GM18520 (cell line): ENCODE results near the gene PSMB3.

Experiments
- ATAC-seq: cut with Tn5 transposase; IDR thresholded peaks from one replicate; pipeline ENCODE4 v1.9.1; 2021; ENCODE audit not compliant: unreplicated experiment

PSMB3 gene

DNA sequence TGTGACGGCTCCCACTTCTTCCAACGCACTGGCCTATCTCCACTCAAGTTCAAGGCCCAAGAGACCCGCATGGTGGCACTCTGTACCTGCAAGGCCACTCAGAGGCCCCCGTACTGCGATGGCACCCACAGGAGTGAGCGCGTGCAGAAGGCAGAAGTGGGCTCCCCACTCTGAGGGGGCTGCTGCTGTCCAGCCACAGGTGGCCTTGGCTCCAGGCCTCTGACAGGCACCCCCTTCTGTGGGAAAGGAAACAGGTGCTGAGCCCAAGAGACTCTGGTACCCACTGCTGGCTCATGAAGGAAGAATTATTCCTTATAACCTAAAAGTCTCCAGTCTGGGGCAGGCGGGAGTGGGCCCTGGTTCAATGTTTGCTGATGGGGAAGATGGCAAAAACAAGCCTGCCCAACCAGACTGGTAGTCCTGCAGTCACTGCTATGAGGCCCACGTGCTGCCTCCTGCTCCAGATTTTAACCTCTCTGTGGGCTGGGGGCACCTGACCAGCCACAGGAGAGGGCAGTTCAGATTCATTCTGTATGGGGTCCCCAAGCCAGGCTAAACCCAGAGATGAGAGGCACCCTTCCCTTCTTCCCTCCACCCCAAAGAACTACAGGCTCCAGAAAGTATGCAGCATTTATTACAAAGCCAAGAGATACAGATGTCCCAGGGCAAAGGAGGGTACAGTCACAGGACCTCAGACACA is 19.1 kb upstream of the PSMB3 start:
- no peak for ATAC-seq

- ATAC-seq: no peak
Measured at GRCh38 chr17:38733982-38734973, 18.3 kb upstream of the PSMB3 start.

DNA sequence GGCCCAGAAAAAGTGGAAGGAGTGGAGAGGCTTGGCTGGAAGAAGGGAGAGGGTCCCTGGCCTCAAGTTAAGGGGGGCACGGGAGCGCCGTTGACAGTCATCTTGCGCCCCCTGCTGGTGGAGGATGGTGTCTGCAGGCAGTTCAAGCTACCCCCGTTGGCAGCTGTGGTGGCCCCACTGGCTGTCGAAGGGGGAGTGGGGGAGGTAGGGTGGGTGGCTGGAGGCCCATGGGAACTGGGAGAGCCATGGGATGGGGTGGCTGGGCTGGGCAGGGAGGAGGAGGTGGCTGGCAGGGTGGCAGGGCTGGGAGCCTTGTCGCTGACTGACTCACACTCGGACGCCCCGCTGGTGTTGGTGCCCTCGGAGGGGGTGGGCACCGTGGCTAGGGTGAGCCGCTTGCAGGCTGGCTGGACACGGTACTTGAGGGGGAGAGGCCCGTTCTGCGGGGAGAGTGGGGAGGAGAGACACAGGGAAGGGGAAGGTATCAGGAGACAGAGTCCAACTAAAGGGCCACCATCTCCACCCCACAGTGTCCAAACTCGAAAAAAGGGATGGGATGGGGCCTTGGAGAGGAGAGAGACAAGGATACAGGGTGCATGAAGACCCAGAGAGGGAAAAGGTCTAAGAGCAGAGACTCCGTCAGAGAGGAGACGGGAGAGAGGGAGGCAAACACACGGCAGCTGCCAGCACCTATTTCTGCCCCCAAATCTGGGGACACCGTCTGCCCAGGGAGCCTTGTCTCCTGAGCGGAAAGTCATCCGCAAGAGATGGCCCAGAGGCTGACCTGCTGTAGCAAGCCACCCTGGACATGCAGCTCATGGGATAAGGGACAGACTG is 17.2 kb upstream of the PSMB3 start:
- no peak for ATAC-seq

DNA sequence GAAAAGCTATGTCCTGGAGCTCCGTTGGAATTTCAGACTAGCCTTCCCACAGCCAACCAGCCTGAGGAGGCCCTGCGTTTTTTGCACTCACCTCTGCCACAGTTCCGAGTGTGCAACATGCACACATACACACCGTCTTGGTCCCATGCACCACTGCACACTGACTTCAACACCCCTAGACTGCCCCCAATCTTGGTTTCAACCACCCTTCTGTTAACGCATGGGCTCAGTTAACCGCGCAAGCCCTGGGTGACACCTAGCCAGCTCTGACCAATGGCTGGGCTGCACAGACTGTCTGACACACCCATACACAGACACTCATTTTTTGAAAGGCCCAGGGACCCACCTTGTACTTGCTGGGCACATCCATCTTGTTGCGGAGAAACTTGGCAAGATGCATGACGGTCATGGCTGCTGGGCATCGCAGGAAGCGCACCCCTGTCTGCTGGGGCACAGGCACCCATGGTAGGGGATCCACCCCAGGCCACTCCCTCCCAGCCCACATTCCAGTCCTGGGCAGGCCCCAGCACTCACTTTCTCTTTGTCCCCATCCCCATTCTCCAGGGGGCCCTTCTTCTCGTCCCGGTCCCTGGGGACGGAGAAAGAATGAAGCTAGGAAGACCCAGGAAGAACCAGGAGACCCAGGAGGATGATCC is 14.4 kb upstream of the PSMB3 start:
- ATAC-seq: no peak

DNA sequence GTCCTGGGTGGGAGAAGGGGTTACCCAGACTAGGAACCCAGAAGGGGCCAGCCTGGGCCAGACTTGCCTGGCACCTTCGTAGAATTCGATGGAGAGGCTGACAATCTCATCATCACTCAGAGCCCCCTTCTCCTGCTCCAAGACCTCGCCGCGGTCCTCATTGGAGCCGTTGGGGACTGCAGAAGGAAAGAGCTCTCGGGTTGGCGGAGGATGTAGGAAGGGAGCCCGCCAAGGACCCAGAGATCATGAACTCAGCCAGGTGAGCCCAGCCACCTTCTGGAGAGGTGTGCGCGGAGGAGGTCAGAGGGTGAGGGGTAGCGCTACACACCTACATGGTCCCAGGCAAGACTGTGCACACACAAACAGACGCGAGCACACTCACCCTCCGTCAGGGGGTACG is 13.9 kb upstream of the PSMB3 start:
- no peak for ATAC-seq

DNA sequence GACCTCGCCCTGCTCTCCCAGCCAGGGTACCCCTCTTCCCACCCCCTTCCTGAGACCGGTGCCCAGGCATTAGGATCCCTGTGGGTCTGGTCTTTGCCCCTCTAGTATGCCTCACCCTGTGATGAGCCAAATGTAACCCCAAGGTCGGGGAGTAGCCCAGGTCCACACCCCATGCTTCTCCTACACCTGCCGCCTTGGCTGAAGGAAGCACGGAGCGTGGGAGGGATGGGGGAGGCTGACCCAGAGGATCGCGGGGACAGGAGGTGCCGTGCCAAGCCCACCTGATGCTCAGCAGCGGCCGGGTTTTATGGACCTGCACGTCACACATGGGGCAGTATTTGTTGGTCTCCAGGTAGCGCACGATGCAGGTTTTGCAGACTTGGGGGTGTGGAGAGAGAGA is 13.2 kb upstream of the PSMB3 start:
- ATAC-seq: no peak

- ATAC-seq: no peak
Measured at GRCh38 chr17:38740044-38740443, 12.5 kb upstream of the PSMB3 start.

DNA sequence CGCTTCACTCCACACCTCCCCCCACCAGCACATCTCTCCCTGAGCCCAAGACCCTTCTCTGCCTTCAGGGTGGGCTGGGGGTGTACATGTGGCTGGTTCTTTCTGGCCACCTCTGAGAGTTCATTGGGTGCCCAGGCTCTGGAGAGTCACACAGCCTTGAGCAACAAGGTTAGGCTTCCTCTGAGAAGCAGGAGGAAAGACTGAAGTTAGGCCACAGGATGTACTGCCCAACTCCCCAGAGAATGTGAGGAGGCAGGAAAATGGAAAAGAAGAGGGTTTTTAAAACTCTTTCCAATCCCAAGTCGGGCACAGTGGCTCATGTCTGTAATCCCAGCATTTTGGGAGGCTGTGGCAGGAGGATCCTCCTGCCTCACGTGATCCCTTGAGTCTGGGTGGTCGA is 11.7 kb upstream of the PSMB3 start:
- ATAC-seq: no peak

DNA sequence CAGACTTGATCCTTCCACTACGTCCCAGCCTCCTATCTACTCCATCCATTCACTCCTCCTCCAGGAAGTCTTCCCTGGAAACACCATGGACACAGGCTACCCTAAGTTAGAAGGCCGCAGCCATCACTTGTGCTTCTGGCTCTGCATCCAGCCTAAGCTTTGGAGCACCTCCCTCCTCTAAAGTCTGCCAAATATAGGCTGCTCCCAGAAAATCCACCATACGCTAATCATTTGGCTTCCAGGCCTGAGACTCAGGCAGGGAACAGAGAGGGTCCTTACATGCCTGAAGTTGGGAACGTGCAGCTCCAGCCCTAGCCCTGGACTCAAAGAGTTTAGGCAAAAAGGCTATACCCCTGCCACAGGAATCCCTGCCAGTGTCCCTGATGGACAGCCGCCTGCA is 11.1 kb upstream of the PSMB3 start:
- ATAC-seq: no peak

GRCh38 chr17:38741921-38742410 is 10.6 kb upstream of the PSMB3 start:
- no peak for ATAC-seq

- ATAC-seq: no peak
Measured at GRCh38 chr17:38742411-38743308, 9.9 kb upstream of the PSMB3 start.

DNA sequence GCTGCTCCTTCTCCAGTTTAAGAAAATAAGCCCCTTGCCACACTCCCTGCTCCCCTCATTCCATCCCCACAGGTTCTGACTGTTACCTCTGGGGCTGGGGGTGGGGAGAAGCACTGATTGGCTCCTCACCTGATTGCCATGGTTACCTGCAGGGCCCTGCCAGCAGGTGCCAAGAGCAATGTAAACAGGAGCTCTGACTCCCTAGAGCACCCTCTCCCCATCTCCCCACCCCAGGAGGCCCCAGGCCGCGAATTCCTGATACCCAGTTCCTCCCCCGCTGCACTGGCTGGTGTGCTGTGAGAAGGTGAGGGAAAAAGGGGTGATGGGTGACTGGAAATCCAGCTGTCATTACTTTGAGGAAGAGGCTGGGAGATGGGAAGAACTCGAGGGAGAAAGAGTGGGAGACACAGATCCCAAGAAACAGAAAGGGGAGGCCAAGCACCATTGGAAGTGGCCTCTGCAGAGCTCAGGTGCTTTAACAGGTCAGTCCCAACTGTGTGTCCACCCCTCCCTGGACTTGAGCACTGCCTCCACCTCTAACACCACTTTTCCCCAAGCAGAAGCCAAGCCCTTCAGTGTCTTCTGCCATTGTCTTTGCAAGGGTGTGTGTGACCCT is 8.9 kb upstream of the PSMB3 start:
- ATAC-seq: no peak

- ATAC-seq: no peak
Measured at GRCh38 chr17:38745545-38745944, 7.0 kb upstream of the PSMB3 start.

DNA sequence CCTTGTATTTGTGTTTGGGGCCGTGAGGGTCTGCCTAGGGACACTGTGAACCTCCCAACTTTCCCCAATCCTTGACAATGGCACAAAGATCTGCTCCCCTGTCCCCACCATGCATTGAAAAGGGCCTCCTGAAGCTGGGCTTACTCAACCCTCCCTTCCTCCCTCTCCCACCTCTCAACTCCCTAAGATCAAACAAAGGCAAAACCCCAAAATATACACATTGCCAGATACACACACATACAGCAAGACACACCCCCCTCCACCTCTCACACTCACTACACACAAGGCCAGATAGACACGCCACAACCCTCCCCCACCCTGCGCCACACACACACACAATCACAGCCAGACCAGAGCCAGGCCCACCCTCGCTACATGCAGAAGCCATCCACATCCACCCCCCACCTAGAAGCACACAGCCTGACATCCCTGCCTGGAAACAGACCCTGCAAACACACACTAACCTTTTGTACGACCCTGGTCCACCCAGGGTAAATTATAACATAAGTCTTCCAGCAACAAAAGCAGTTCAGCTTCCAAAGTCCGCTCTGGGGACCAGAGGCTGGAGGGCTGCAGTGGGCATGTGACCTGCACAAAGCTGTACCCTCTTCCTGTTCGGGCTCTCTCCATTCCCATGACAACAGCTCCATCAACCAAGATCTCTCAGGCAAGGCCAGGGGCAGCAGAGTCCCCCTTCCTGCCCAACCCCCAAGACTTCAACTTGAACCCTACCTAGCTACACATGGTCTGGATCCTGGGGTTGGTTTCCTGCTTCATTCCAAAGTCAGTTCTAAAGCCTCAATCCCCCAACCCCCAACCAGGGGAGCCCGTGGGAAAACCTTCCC is 6.3 kb upstream of the PSMB3 start:
- ATAC-seq: no peak

DNA sequence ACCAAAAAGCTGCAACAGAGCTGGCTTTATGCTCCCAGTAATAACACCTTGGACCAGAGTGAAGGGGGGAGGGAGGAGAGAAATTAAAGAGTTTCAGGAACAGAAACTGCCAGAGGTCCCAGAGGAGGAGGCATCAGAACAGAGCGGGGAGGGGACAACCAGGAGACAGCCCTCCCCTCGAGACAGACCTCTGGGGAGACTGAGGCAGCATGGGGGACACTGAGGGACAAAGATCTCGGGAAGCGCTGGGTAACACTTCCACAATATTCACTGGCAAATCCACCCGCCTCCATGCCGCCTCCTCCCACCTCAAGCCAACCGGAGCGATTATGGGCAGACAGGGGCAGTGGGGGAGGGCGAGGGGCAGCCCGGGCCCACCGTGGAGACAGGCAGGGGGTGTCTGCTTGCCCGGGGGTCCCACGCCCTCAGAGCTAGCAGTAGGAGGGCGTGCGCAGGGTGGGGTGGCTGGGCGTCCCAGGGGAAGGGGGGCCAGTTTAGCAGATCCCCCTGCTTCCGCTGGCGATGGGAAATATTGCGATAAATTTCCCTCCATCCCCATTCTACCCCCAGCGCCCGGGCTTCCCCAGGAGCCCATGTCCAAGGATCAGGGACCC is 5.6 kb upstream of the PSMB3 start:
- ATAC-seq: no peak

- no peak for ATAC-seq
Measured at GRCh38 chr17:38747463-38748148, 4.9 kb upstream of the PSMB3 start.

GRCh38 chr17:38748149-38748891 is 4.2 kb upstream of the PSMB3 start, which contains the start of gene PCGF2:
PCGF2 (minus strand) TSS chr17:38748336; CDS start chr17:38740402, 7,934 bp downstream.
- no peak for ATAC-seq
